HepG2 (cell line): ENCODE measurements around the gene HNRNPA1. TPM values are rescaled to one million over a fixed set of nuclear protein-coding genes. Genes with fewer than 3 reads are reported as not detected.

Source experiments
- BRD4 ChIP-seq: sonication (generic); formaldehyde crosslinking; IDR thresholded peaks from 2 replicates; pipeline ENCODE4 v1.4.0; 2020; ENCODE audit warnings: missing genetic modification reagents
- FOXP4 ChIP-seq: sonication (generic); formaldehyde crosslinking; IDR thresholded peaks from 2 replicates; pipeline ENCODE4 v1.4.0; 2020; ENCODE audit warnings: missing genetic modification reagents
- HOMEZ ChIP-seq: IDR thresholded peaks from 2 replicates; pipeline ENCODE4 v1.6.1; 2016; ENCODE audit warnings: low read depth
- KAT8 ChIP-seq: IDR thresholded peaks from 2 replicates; pipeline ENCODE4 v1.6.1; 2016; ENCODE audit warnings: missing genetic modification reagents, missing compliant biosample characterization
- MEIS2 ChIP-seq: sonication (generic); formaldehyde crosslinking; IDR thresholded peaks from 2 replicates; pipeline ENCODE4 v1.9.0; 2021; ENCODE audit warnings: mild to moderate bottlenecking, missing genetic modification reagents
- REXO4 ChIP-seq: sonication (generic); formaldehyde crosslinking; IDR thresholded peaks from 2 replicates; pipeline ENCODE4 v1.8.0; 2022; ENCODE audit warnings: missing genetic modification reagents, mild to moderate bottlenecking, borderline replicate concordance
- RFXAP ChIP-seq: sonication (generic); formaldehyde crosslinking; IDR thresholded peaks from 2 replicates; pipeline ENCODE4 v1.4.0; 2020; ENCODE audit warnings: missing genetic modification reagents, borderline replicate concordance
- SKI ChIP-seq: fragments of 450-650 bp; IDR thresholded peaks from one replicate; pipeline ENCODE4 v1.6.1; 2018; ENCODE audit warnings: mild to moderate bottlenecking; ENCODE audit not compliant: partially characterized antibody
- SNAI1 ChIP-seq: sonication (generic); formaldehyde crosslinking; IDR thresholded peaks from 2 replicates; pipeline ENCODE4 v1.5.0; 2020; ENCODE audit warnings: mild to moderate bottlenecking, missing genetic modification reagents, borderline replicate concordance
- SOX5 ChIP-seq: IDR thresholded peaks from 2 replicates; pipeline ENCODE4 v1.6.1; 2016; ENCODE audit warnings: borderline replicate concordance
- SRY ChIP-seq: sonication (generic); formaldehyde crosslinking; IDR thresholded peaks from 2 replicates; pipeline ENCODE4 v1.8.0; 2022; ENCODE audit warnings: mild to moderate bottlenecking, missing genetic modification reagents
- TRIM22 ChIP-seq: fragments of 450-650 bp; IDR thresholded peaks from 2 replicates; pipeline ENCODE4 v1.6.1; 2017
- UBTF ChIP-seq: sonication (generic); formaldehyde crosslinking; IDR thresholded peaks from 2 replicates; pipeline ENCODE4 v1.4.0; 2020; ENCODE audit warnings: mild to moderate bottlenecking, missing genetic modification reagents
- USF2 ChIP-seq, 2 experiments: sonication (generic) in 1 of 2; formaldehyde crosslinking in 1 of 2; IDR thresholded peaks; 2 replicates each; pipeline versions ENCODE4 v1.5.1 to v1.6.1; 2011 to 2020; ENCODE audit warnings: borderline replicate concordance in 1 of 2, low read depth in 1 of 2, low read length in 1 of 2, mild to moderate bottlenecking in 1 of 2, missing genetic modification reagents in 1 of 2, moderate library complexity in 1 of 2
- ZBTB42 ChIP-seq: sonication (generic); formaldehyde crosslinking; IDR thresholded peaks from 2 replicates; pipeline ENCODE4 v1.5.0; 2020; ENCODE audit warnings: mild to moderate bottlenecking, missing genetic modification reagents
- ZNF34 ChIP-seq: sonication (generic); formaldehyde crosslinking; IDR thresholded peaks from 2 replicates; pipeline ENCODE4 v1.4.0; 2020; ENCODE audit warnings: mild to moderate bottlenecking, missing genetic modification reagents, borderline replicate concordance
- ZNF512 ChIP-seq: sonication (generic); formaldehyde crosslinking; IDR thresholded peaks from 2 replicates; pipeline ENCODE4 v1.4.0; 2020; ENCODE audit warnings: mild to moderate bottlenecking, missing genetic modification reagents
- ZNF619 ChIP-seq: sonication (generic); formaldehyde crosslinking; IDR thresholded peaks from 2 replicates; pipeline ENCODE4 v1.4.0; 2020; ENCODE audit warnings: mild to moderate bottlenecking, missing genetic modification reagents
- polyA plus RNA-seq, 8 experiments: library from polyadenylated mRNA; depleted of rRNA in 3 of 8; stranded (reverse) in 7 of 8; unstranded in 1 of 8; fragments of >200 nt; fragmentation: Illumina TruSeq in 4 of 8; extraction: Trizol in 4 of 8; gene quantifications; 2 replicates each; pipeline versions ENCODE4 v1.2.1 to v1.2.3, GENCODE V29; 2011 to 2016; ENCODE audit warnings: low read depth in 4 of 8, missing spikeins in 1 of 8, mixed read lengths in 1 of 8; ENCODE audit not compliant: insufficient read depth in 1 of 8
- total RNA-seq, 5 experiments: library from RNA; depleted of rRNA; stranded (reverse); fragments of >200 nt; fragmentation: Illumina TruSeq; extraction: Trizol; gene quantifications; 2 replicates each; pipeline ENCODE4 v1.2.3, GENCODE V29; 2016; ENCODE audit warnings: low read depth in 1 of 5

HNRNPA1 gene
- total and polyA plus RNA-seq, 2 of the 13 experiments (the other 11 are each of a cell fraction or from before 2014, with no cell fraction given): 535 to 1,820 TPM

- TF ChIP-seq FOXP4 (CRISPR knock-in tag) (peak; percentile 63), USF2 (IDR thresholded peaks at IDR 0.05; ENCODE audit: low read depth, low read length) (no peak), USF2 (CRISPR knock-in tag; IDR thresholded peaks at IDR 0.05; ENCODE audit: borderline replicate concordance) (no peak), SRY (no peak), ZBTB42 (no peak), KAT8 (CRISPR knock-in tag) (no peak), MEIS2 (CRISPR knock-in tag) (no peak), RFXAP (0 out of 2 replicates have a peak, but pooled peaks have one; percentile 36), BRD4 (CRISPR knock-in tag) (no peak), SKI (no peak), HOMEZ (CRISPR knock-in tag) (no peak), UBTF (CRISPR knock-in tag) (no peak), ZNF512 (CRISPR knock-in tag) (0 out of 2 replicates have a peak, but pooled peaks have one; percentile 11), REXO4 (CRISPR knock-in tag) (no peak), ZNF34 (CRISPR knock-in tag) (no peak), SNAI1 (CRISPR knock-in tag) (no peak), SOX5 (peak; percentile 57; the same call in 1 of the 2 replicates), TRIM22 (no peak), ZNF619 (CRISPR knock-in tag) (no peak)
Observed at GRCh38 chr12:54301428-54302048, 21.0 kb downstream of the HNRNPA1 start (continued).
